ENCODE data around the gene SNAP25.

SNAP25 gene

DNA sequence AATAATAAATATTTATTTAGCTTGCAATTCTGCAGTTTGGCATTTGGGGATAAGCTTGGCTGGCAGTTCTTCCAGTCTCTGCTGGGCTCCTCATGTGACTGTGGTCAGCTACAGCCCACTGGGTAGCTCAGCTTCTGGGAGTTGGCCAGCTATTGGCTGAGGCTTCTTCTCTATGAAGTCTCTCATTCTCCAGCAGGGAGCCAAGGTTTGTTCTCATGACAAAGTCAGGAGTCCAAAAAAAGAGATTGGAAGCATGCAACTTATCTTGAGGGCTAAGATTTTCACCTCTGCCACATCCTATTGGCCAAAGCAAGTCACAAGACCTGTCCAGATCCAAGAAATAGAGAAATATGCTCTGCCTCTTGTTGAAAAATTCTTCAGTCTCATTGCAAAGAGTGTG lies 94.6 kb downstream of the SNAP25 start:
- DNase-seq (ENCODE audit: extremely low spot score), result no peak
- TF ChIP-seq, protein P1, sequence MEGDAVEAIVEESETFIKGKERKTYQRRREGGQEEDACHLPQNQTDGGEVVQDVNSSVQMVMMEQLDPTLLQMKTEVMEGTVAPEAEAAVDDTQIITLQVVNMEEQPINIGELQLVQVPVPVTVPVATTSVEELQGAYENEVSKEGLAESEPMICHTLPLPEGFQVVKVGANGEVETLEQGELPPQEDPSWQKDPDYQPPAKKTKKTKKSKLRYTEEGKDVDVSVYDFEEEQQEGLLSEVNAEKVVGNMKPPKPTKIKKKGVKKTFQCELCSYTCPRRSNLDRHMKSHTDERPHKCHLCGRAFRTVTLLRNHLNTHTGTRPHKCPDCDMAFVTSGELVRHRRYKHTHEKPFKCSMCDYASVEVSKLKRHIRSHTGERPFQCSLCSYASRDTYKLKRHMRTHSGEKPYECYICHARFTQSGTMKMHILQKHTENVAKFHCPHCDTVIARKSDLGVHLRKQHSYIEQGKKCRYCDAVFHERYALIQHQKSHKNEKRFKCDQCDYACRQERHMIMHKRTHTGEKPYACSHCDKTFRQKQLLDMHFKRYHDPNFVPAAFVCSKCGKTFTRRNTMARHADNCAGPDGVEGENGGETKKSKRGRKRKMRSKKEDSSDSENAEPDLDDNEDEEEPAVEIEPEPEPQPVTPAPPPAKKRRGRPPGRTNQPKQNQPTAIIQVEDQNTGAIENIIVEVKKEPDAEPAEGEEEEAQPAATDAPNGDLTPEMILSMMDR (IDR thresholded peaks at IDR 0.05; ENCODE audit: control extremely low read depth, extremely low read depth, low read depth, missing control alignments), result no peak
- POLR2A ChIA-PET, result no interaction called here
- CTCF ChIA-PET, result interaction anchor here (1.0 kb wide), 1 partner anchor 15 kb away, joined by 4 read pairs; no protein-coding TSS in a partner anchor

DNA sequence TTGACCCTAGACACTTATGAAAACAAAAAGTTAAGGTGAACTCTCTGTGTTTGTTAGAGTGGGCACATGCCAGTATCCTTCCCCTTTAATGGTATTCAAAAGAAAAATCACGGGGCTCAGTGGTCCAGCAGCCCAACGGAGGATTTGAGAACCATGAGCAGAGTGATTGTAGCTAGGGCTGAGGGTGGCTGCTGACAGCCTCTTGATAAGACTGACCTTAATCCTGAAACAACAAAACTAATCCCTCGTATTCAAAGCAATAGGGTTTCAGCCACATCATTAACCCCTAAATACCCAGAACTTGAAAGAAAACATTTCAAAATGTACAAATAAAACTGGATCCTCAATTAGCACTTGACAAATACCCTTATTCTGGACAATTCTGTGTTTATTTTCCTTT lies 95.1 kb downstream of the SNAP25 start:
- CTCF ChIA-PET, result interaction anchor here (1.0 kb wide), 1 partner anchor 16 kb away, joined by 4 read pairs; no protein-coding TSS in a partner anchor
- no peak for DNase-seq (ENCODE audit: extremely low spot score)
- TF ChIP-seq, protein P1 (IDR thresholded peaks at IDR 0.05; ENCODE audit: control extremely low read depth, extremely low read depth, low read depth, missing control alignments), result no peak
- POLR2A ChIA-PET, result no interaction called here

DNA sequence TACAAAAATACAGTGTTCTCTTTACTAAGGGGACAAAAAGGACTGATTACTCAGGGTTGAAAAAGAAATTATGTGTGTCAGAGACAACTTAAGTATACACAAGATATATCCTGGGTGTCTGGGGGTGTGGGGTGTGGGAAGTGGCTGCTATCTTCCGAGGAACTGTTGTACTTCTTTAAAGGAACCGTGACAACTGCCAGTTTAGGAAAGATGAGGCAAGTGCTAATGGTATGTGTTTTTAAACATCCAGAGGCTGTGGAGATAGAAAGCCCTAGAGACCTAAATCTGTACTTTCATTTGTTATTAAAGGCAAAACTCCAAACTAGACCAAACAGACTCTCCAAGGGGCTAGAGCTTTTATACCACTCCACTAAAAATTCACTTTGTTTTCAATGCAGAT lies 95.6 kb downstream of the SNAP25 start:
- TF ChIP-seq, protein P1 (IDR thresholded peaks at IDR 0.05; ENCODE audit: control extremely low read depth, extremely low read depth, low read depth, missing control alignments), result no peak
- ChIA-PET POLR2A (no interaction called here), CTCF (no interaction called here)
- no peak for DNase-seq (ENCODE audit: extremely low spot score)

DNA sequence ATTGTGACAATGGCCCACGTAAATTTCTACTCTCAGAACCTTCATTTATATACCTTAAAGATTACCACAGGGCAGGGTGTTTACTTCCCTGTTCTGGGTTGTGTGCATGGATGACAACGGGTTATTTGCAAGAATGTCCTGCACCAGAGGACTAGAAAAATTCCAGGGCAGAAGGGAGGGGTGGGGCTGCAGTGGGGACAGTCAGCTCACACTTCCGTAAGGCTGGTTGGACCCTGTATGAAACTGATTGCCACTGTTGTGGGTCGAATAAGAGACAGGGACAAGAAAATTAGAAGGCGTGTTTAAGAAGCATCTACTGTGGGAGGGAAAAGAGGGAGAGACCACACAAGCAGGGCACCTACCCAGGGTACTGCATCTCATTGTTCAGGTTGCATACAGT lies 96.5 kb downstream of the SNAP25 start:
- no peak for DNase-seq (ENCODE audit: extremely low spot score)
- ChIA-PET CTCF (interaction anchor here (1.2 to 1.5 kb wide), 2 partner anchors 113 to 211 kb away, joined by 3 to 9 read pairs; no protein-coding TSS in a partner anchor), POLR2A (no interaction called here)
- TF ChIP-seq, protein P1 (IDR thresholded peaks at IDR 0.05; ENCODE audit: control extremely low read depth, extremely low read depth, low read depth, missing control alignments), result no peak

DNA sequence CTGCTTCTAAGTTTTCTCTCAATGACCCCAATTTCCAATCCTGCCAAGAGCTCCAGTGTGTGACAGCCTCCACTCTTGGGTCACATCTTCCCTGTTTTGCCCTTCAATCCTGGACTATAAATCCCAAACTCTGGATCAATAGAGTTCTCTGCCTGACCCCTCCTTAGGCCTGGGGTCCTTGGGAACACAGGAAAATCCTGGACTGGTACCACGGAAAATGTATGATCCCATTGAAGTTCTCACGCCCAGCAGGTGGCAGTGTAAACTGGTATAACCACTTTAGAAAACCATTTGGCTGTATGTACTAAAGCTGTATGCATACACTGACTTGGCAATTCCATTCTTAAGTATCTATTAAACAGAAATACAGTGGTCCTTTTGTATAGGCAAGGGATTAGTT lies 98.0 kb downstream of the SNAP25 start:
- POLR2A ChIA-PET, result no interaction called here
- no peak for DNase-seq (ENCODE audit: extremely low spot score)

DNA sequence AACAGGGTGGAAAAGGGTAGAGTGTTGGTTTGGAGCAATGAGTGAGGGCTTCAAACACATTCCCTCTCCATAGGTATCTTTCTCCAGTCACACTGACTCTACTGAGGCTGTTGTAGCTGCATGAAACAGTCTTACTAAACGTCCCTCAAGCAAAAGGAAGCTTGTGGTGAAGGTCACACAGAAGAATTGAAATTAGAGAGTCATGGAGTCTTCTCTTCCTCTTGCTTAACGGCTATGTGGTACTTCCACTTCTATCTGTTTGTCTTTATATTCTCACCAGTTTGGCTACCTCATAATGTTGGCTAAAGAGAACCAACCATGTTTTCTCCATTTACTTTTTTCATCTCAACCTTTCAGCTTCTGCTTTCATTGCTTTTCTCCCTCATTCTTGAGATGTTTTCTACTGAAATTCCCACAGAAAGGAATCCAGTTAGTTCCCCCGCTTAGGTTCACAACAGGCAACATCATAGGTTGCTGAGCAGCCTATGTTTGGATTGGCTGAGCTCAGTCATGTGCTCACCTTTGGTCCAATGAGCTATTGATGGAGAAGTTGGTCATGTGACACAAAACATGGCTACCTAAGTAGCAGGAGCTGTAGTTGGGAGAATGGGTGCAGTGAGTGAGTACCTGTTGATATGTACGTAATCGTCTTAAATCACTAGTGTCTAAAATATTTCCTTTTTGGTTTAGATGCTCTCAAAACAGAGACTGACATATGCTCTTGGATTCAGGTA lies 99.8 kb downstream of the SNAP25 start:
- CTCF ChIA-PET, result interaction anchor here (1.1 kb wide), 1 partner anchor 20 kb away, joined by 3 read pairs; no protein-coding TSS in a partner anchor
- POLR2A ChIA-PET, result no interaction called here
- TF ChIP-seq, protein P1 (IDR thresholded peaks at IDR 0.05; ENCODE audit: control extremely low read depth, extremely low read depth, low read depth, missing control alignments), result no peak
- no peak for DNase-seq (ENCODE audit: extremely low spot score)

More for the DNA sequence above, 98.0 kb downstream of the SNAP25 start:
- CTCF ChIA-PET, result interaction anchor here (0.7 to 1.9 kb wide), 10 partner anchors 9 to 1228 kb away, joined by 3 to 9 read pairs (median 3); no protein-coding TSS in a partner anchor
- TF ChIP-seq, protein P1 (IDR thresholded peaks at IDR 0.05; ENCODE audit: control extremely low read depth, extremely low read depth, low read depth, missing control alignments), result no peak

Data from GM10248 (cell line).